Measurements from ENCODE around the gene YIPF7. TPM values are rescaled to one million over a fixed set of nuclear protein-coding genes. Genes with fewer than 3 reads are reported as not detected.

YIPF7 gene
- total RNA-seq, 1 experiment from 2014 or later = not detected

- Mint-ChIP-seq H3K4me1 (ENCODE audit: insufficient read depth, unreplicated experiment) (no peaks in the 10 kb centered on the region), H3K9me3 (ENCODE audit: unreplicated experiment) (peaks cover under 1% of the 10 kb centered on the region), H3K27me3 (ENCODE audit: insufficient read depth, unreplicated experiment) (no peaks in the 10 kb centered on the region), H3K4me3 (ENCODE audit: unreplicated experiment) (no peak overlapping the region), H3K27ac (ENCODE audit: low read depth, unreplicated experiment) (no peak overlapping the region), H3K36me3 (ENCODE audit: insufficient read depth, unreplicated experiment) (no peaks in the 10 kb centered on the region)
- DNase-seq (ENCODE audit: unreplicated experiment) = no peak
- intact Hi-C loops (cut with micrococcal nuclease) = no loop called here
- CTCF ChIA-PET = interaction anchor here (0.6 kb wide), 1 partner anchor 1304 kb away, joined by 3 read pairs; no protein-coding TSS in a partner anchor
- no TSS peak for BruUV-seq (replicated peaks)
- POLR2A ChIA-PET = interaction anchor here (0.7 kb wide), 1 partner anchor 104 kb away, joined by 3 read pairs; no protein-coding TSS in a partner anchor
- no peak for TF ChIP-seq CTCF (IDR thresholded peaks at IDR 0.05; ENCODE audit: unreplicated experiment)
Observed at GRCh38 chr4:44580231-44580630, 71.2 kb downstream of the YIPF7 start.

GRCh38 chr4:44578954-44579353 is 72.5 kb downstream of the YIPF7 start:
- Mint-ChIP-seq H3K27ac (ENCODE audit: low read depth, unreplicated experiment) (no peak overlapping the region), H3K36me3 (ENCODE audit: insufficient read depth, unreplicated experiment) (no peaks in the 10 kb centered on the region), H3K9me3 (ENCODE audit: unreplicated experiment) (peaks cover 7% of the 10 kb centered on the region), H3K4me3 (ENCODE audit: unreplicated experiment) (no peak overlapping the region), H3K4me1 (ENCODE audit: insufficient read depth, unreplicated experiment) (no peaks in the 10 kb centered on the region), H3K27me3 (ENCODE audit: insufficient read depth, unreplicated experiment) (no peaks in the 10 kb centered on the region)
- no TSS peak for BruUV-seq (replicated peaks)
- no peak for TF ChIP-seq CTCF (IDR thresholded peaks at IDR 0.05; ENCODE audit: unreplicated experiment)
- POLR2A ChIA-PET = interaction anchor here (0.6 kb wide), 1 partner anchor 1348 kb away, joined by 3 read pairs; no protein-coding TSS in a partner anchor
- DNase-seq (ENCODE audit: unreplicated experiment) = no peak
- intact Hi-C loops (cut with micrococcal nuclease) = no loop called here
- CTCF ChIA-PET = interaction anchor here (0.6 kb wide), 1 partner anchor 149 kb away, joined by 4 read pairs; no protein-coding TSS in a partner anchor

Other genes with a start within 250 kb of the YIPF7 start
- 0.16 and 0.76 TPM in 2 replicates for gene KCTD8, start 202.8 kb downstream of the YIPF7 start, total RNA-seq (2022)
- 50.2 and 51.7 TPM in 2 replicates for gene GUF1, start 26.8 kb upstream of the YIPF7 start, total RNA-seq (2022)
- gene GNPDA2, start 74.9 kb upstream of the YIPF7 start, total RNA-seq (2022) = 16.8 and 19.3 TPM in 2 replicates

Data from MCF 10A (cell line).